SU-DHL-6 (cell line): ENCODE data around the gene LRBA.

Source experiments
- H2AFZ ChIP-seq: fragments of 200-600 bp; sonication (generic); 2 replicates; pipeline ENCODE4 v1.6.1; 2014; ENCODE audit warnings: low read depth, mild to moderate bottlenecking, moderate library complexity, mixed read lengths, antibody characterized with exemption, low read length; ENCODE audit not compliant: severe bottlenecking
- H3F3A ChIP-seq: fragments of 200-600 bp; shearing (Covaris generic); 2 replicates; pipeline ENCODE4 v1.6.0; 2016; ENCODE audit warnings: antibody characterized with exemption, mild to moderate bottlenecking; ENCODE audit not compliant: insufficient read depth
- H3K27ac ChIP-seq: fragments of 200-600 bp; sonication (generic); 2 replicates; pipeline ENCODE4 v1.5.1; 2016; ENCODE audit warnings: low read depth, mild to moderate bottlenecking, low read length, moderate library complexity, mixed read lengths
- H3K27me3 ChIP-seq: fragments of 200-600 bp; sonication (generic), shearing (Covaris generic); 2 replicates; pipeline ENCODE4 v1.6.0; 2014; ENCODE audit warnings: mild to moderate bottlenecking, low read length
- H3K36me3 ChIP-seq: fragments of 200-600 bp; sonication (generic); 2 replicates; pipeline ENCODE4 v1.6.1; 2014; ENCODE audit warnings: mild to moderate bottlenecking, low read length, mixed read lengths
- H3K4me2 ChIP-seq: fragments of 300-600, 200-600 bp; shearing (Covaris generic), sonication (generic); 2 replicates; pipeline ENCODE4 v1.6.0; 2014; ENCODE audit warnings: low read length, low read depth, mild to moderate bottlenecking; ENCODE audit not compliant: poor library complexity, severe bottlenecking
- H3K4me3 ChIP-seq: fragments of 200-600 bp; sonication (generic); 2 replicates; pipeline ENCODE4 v1.5.1; 2014; ENCODE audit warnings: antibody characterized with exemption, low read length, mild to moderate bottlenecking, mixed read lengths; ENCODE audit not compliant: insufficient read depth, poor library complexity, severe bottlenecking
- H3K79me2 ChIP-seq: fragments of 200-600 bp; sonication (generic); 2 replicates; pipeline ENCODE4 v1.6.1; 2014; ENCODE audit warnings: mild to moderate bottlenecking, low read length, moderate library complexity; ENCODE audit not compliant: insufficient read depth
- H3K9ac ChIP-seq: fragments of 200-600 bp; sonication (generic); 2 replicates; pipeline ENCODE4 v1.7.0; 2014; ENCODE audit warnings: mild to moderate bottlenecking, low read length
- H3K9me2 ChIP-seq: fragments of 200-600 bp; sonication (generic); replicated peaks from 2 replicates; pipeline ENCODE4 v1.6.1; 2014; ENCODE audit warnings: low read length; ENCODE audit not compliant: insufficient read depth
- H3K9me3 ChIP-seq: fragments of 200-600 bp; sonication (generic); 2 replicates; pipeline ENCODE4 v1.6.1; 2014; ENCODE audit warnings: low read length, mixed read lengths; ENCODE audit not compliant: insufficient read depth
- H4K20me1 ChIP-seq: fragments of 200-600 bp; sonication (generic); 2 replicates; pipeline ENCODE4 v1.6.1; 2014; ENCODE audit warnings: low read depth, mild to moderate bottlenecking, antibody characterized with exemption, low read length, moderate library complexity, mixed read lengths
- CTCF ChIP-seq: fragments of 200-600 bp; sonication (generic); IDR thresholded peaks from one replicate; pipeline ENCODE4 v1.5.1; 2017; ENCODE audit warnings: antibody characterized with exemption, mild to moderate bottlenecking, low read length, moderate library complexity; ENCODE audit not compliant: insufficient read depth, poor library complexity, severe bottlenecking
- EZH2phosphoT487 ChIP-seq: fragments of 200-600 bp; sonication (generic), shearing (Covaris generic); conservative IDR thresholded peaks from 2 replicates; pipeline ENCODE4 v1.6.1; 2018; ENCODE audit warnings: mild to moderate bottlenecking, antibody characterized with exemption, low read length, moderate library complexity, mixed read lengths

Gene LRBA

GRCh38 chr4:150381036-150381435 is 634.0 kb downstream of the LRBA start:
- Histone ChIP-seq H3K79me2 (no peaks in the 10 kb centered on the region), H3K36me3 (no peaks in the 10 kb centered on the region), H3K9ac (no peak overlapping the region), H3F3A (no peaks in the 10 kb centered on the region; the same call in 1 of the 2 replicates), H3K9me3 (no peaks in the 10 kb centered on the region), H3K27me3 (no peaks in the 10 kb centered on the region), H3K4me3 (no peak overlapping the region), H3K9me2 (no peaks in the 10 kb centered on the region), H3K27ac (no peak overlapping the region), H4K20me1 (no peaks in the 10 kb centered on the region), H3K4me2 (no peak overlapping the region), H2AFZ (no peak overlapping the region)
- TF ChIP-seq EZH2phosphoT487 (no peak), CTCF (no peak)

GRCh38 chr4:150379454-150379853 is 635.6 kb downstream of the LRBA start:
- no peak overlapping the region for H2AFZ ChIP-seq
- H3K9me3 ChIP-seq, result no peaks in the 10 kb centered on the region
- no peaks in the 10 kb centered on the region for H3F3A ChIP-seq
- no peaks in the 10 kb centered on the region for H3K79me2 ChIP-seq
- H3K4me2 ChIP-seq, result no peak overlapping the region
- H4K20me1 ChIP-seq, result no peaks in the 10 kb centered on the region
- no peak overlapping the region for H3K4me3 ChIP-seq
- no peak for TF ChIP-seq CTCF
- no peak for TF ChIP-seq EZH2phosphoT487
- no peaks in the 10 kb centered on the region for H3K9me2 ChIP-seq
- H3K9ac ChIP-seq, result no peak overlapping the region
- H3K36me3 ChIP-seq, result no peaks in the 10 kb centered on the region
- H3K27me3 ChIP-seq, result no peaks in the 10 kb centered on the region
- no peak overlapping the region for H3K27ac ChIP-seq

GRCh38 chr4:150375025-150375424 is 640.1 kb downstream of the LRBA start:
- H3K27ac ChIP-seq, result no peak overlapping the region
- H3K4me3 ChIP-seq, result no peak overlapping the region
- no peaks in the 10 kb centered on the region for H3F3A ChIP-seq
- H3K9ac ChIP-seq, result no peak overlapping the region
- H3K27me3 ChIP-seq, result no peaks in the 10 kb centered on the region
- no peaks in the 10 kb centered on the region for H4K20me1 ChIP-seq
- no peak overlapping the region for H3K4me2 ChIP-seq
- no peaks in the 10 kb centered on the region for H3K9me2 ChIP-seq
- no peak overlapping the region for H2AFZ ChIP-seq
- TF ChIP-seq EZH2phosphoT487, result no peak
- TF ChIP-seq CTCF, result no peak
- no peaks in the 10 kb centered on the region for H3K79me2 ChIP-seq
- no peaks in the 10 kb centered on the region for H3K9me3 ChIP-seq
- no peaks in the 10 kb centered on the region for H3K36me3 ChIP-seq

GRCh38 chr4:150371869-150372268 is 643.2 kb downstream of the LRBA start:
- H4K20me1 ChIP-seq, result no peaks in the 10 kb centered on the region
- H3K27ac ChIP-seq, result no peak overlapping the region
- no peaks in the 10 kb centered on the region for H3K36me3 ChIP-seq
- H3K27me3 ChIP-seq, result no peaks in the 10 kb centered on the region
- no peaks in the 10 kb centered on the region for H3F3A ChIP-seq
- no peak overlapping the region for H3K9ac ChIP-seq
- H2AFZ ChIP-seq, result no peak overlapping the region
- no peak overlapping the region for H3K4me3 ChIP-seq
- H3K9me3 ChIP-seq, result no peaks in the 10 kb centered on the region
- H3K4me2 ChIP-seq, result no peak overlapping the region
- H3K79me2 ChIP-seq, result no peaks in the 10 kb centered on the region
- no peaks in the 10 kb centered on the region for H3K9me2 ChIP-seq
- TF ChIP-seq CTCF (no peak), EZH2phosphoT487 (no peak)
